GM12878 (cell line): Measurements from ENCODE around the gene GAD2. TPM values are rescaled to one million over a fixed set of nuclear protein-coding genes. Genes with fewer than 3 reads are reported as not detected.

Experiments
- ATAC-seq: fragments of 200-7000 bp; cut with Tn5 transposase; 3 replicates; pipeline ENCODE4 v1.9.1; 2020; ENCODE audit warnings: mild to moderate bottlenecking, moderate library complexity
- BruUV-seq: library from RNA; stranded (reverse); fragments of 400-500 nt; replicated peaks from 2 replicates; lab custom pipeline; 2021; lab: Mats Ljungman, UMichigan
- CTCF ChIA-PET: fragments of 300-600 bp; sonication (Branson Sonifier 250); formaldehyde crosslinking; extraction: SDS; loops from one replicate; lab custom pipeline; 2021; ENCODE audit warnings: inconsistent platforms; lab: Yijun Ruan, JAX
- POLR2A ChIA-PET: fragments of 350-600 bp; formaldehyde crosslinking; extraction: SDS; loops from one replicate; lab custom pipeline; 2021; ENCODE audit warnings: inconsistent platforms; lab: Charles Lee
- RAD21 ChIA-PET: fragments of 300-600 bp; sonication (Branson Sonifier 250); formaldehyde crosslinking; loops from one replicate; lab custom pipeline; 2023; ENCODE audit warnings: antibody characterized with exemption; ENCODE audit not compliant: unreplicated experiment; lab: Charles Lee
- SMC1A ChIA-PET: fragments of 300-600 bp; sonication (Branson Sonifier 250); formaldehyde crosslinking; loops from one replicate; lab custom pipeline; 2023; ENCODE audit not compliant: unreplicated experiment, uncharacterized antibody; lab: Charles Lee
- DNase-seq: peaks from one replicate; pipeline ENCODE4 v3.0.0-alpha.2; 2011; ENCODE audit warnings: low read depth, low spot score
- FAIRE-seq: peaks from 3 replicates; lab custom pipeline; 2011; peaks lifted over from hg19 to GRCh38; lab: Jason Lieb, UNC
- H2AFZ ChIP-seq: 2 replicates; pipeline ENCODE4 v1.6.0; 2011; ENCODE audit warnings: low read depth, low read length, control low read depth; ENCODE audit not compliant: control insufficient read depth
- H3K27ac ChIP-seq: 2 replicates; pipeline ENCODE4 v1.5.1; 2011; ENCODE audit warnings: control low read depth; ENCODE audit not compliant: control insufficient read depth, insufficient read depth
- H3K27me3 ChIP-seq, 2 experiments: replicated peaks in 1 of 2; 2 replicates each; pipeline versions ENCODE4 v1.6.0 to v1.6.1; 2011; ENCODE audit warnings: low read length in 1 of 2; ENCODE audit not compliant: control insufficient read depth in 2 of 2, insufficient read depth in 2 of 2
- H3K36me3 ChIP-seq, 2 experiments: 2 replicates each; pipeline ENCODE4 v1.5.1; 2011; ENCODE audit warnings: low read length in 1 of 2; ENCODE audit not compliant: control insufficient read depth in 2 of 2, insufficient read depth in 2 of 2
- H3K4me1 ChIP-seq: 2 replicates; pipeline ENCODE4 v1.6.1; 2011; ENCODE audit warnings: mild to moderate bottlenecking, low read length, moderate library complexity, mixed read lengths; ENCODE audit not compliant: control insufficient read depth, insufficient read depth
- H3K4me2 ChIP-seq: 2 replicates; pipeline ENCODE4 v1.6.0; 2011; ENCODE audit warnings: control low read depth; ENCODE audit not compliant: control insufficient read depth, insufficient read depth
- H3K4me3 ChIP-seq: fragments of 200-600 bp; sonication (generic); 2 replicates; pipeline ENCODE4 v1.5.1; 2016
- H3K79me2 ChIP-seq: 2 replicates; pipeline ENCODE4 v1.6.0; 2011; ENCODE audit warnings: low read length; ENCODE audit not compliant: control insufficient read depth, insufficient read depth
- H3K9ac ChIP-seq: 2 replicates; pipeline ENCODE4 v1.8.0; 2011; ENCODE audit warnings: low read length, control low read depth, mixed read lengths; ENCODE audit not compliant: control insufficient read depth, insufficient read depth
- H3K9me3 ChIP-seq: replicated peaks from 3 replicates; pipeline ENCODE4 v1.5.1; 2011; ENCODE audit warnings: mild to moderate bottlenecking, low read length; ENCODE audit not compliant: control insufficient read depth, insufficient read depth
- H4K20me1 ChIP-seq: 2 replicates; pipeline ENCODE4 v1.6.0; 2011; ENCODE audit not compliant: control insufficient read depth, insufficient read depth
- FOS ChIP-seq: IDR thresholded peaks from 3 replicates; pipeline ENCODE4 v1.6.1; 2011; ENCODE audit warnings: borderline replicate concordance; ENCODE audit not compliant: insufficient read length; ENCODE audit errors: extremely low read depth
- LARP7 ChIP-seq: fragments of 450-650 bp; IDR thresholded peaks from 2 replicates; pipeline ENCODE4 v1.6.1; 2017; ENCODE audit warnings: mild to moderate bottlenecking
- MTA2 ChIP-seq: fragments of 450-650 bp; IDR thresholded peaks from 2 replicates; pipeline ENCODE4 v1.6.1; 2016; ENCODE audit warnings: low read depth, mild to moderate bottlenecking, moderate library complexity
- NKRF ChIP-seq: fragments of 450-650 bp; conservative IDR thresholded peaks from 2 replicates; pipeline ENCODE4 v1.6.1; 2017; ENCODE audit warnings: mild to moderate bottlenecking, moderate library complexity
- NR2F1 ChIP-seq: fragments of 450-650 bp; conservative IDR thresholded peaks from 2 replicates; pipeline ENCODE4 v1.6.1; 2017; ENCODE audit warnings: mild to moderate bottlenecking
- POLR2A ChIP-seq: IDR thresholded peaks from 2 replicates; pipeline ENCODE4 v1.6.1; 2011; ENCODE audit warnings: low read depth, mild to moderate bottlenecking, low read length
- POLR2AphosphoS2 ChIP-seq: IDR thresholded peaks from 2 replicates; pipeline ENCODE4 v1.6.1; 2011; ENCODE audit warnings: low read depth, mild to moderate bottlenecking, low read length, improper control_type of control experiment, moderate library complexity
- RUNX3 ChIP-seq: IDR thresholded peaks from 2 replicates; pipeline ENCODE4 v1.6.1; 2012; ENCODE audit warnings: low read length, inconsistent platforms
- SMAD5 ChIP-seq: IDR thresholded peaks from 2 replicates; pipeline ENCODE4 v1.6.1; 2016; ENCODE audit warnings: antibody characterized with exemption, low read depth
- SREBF2 ChIP-seq: IDR thresholded peaks from 2 replicates; pipeline ENCODE4 v1.6.1; 2012; ENCODE audit warnings: mild to moderate bottlenecking, low read length
- STAT3 ChIP-seq: IDR thresholded peaks from 2 replicates; pipeline ENCODE4 v1.6.1; 2011; ENCODE audit warnings: low read depth, low read length, improper control_type of control experiment
- TBL1XR1 ChIP-seq: IDR thresholded peaks from 2 replicates; pipeline ENCODE4 v1.6.1; 2012; ENCODE audit warnings: low read depth, low read length, improper control_type of control experiment
- ZBED1 ChIP-seq: IDR thresholded peaks from 2 replicates; pipeline ENCODE4 v1.6.1; 2016; ENCODE audit warnings: borderline replicate concordance
- WGBS: methylation state at CpG from one replicate; pipeline ENCODE4 v1.1.6; 2016; ENCODE audit warnings: low lambda C conversion rate; ENCODE audit not compliant: insufficient replicate concordance, insufficient coverage; ENCODE audit errors: missing lambda C conversion rate; 5-methylcytosine and 5-hydroxymethylcytosine counted together
- in situ Hi-C: fragments of 300-500 bp; cut with MboI; formaldehyde crosslinking; loops from 9 replicates; pipeline ENCODE4 v1.14.3; 2018; ENCODE audit warnings: mixed read lengths
- intact Hi-C: fragments of 100-400 bp; cut with micrococcal nuclease; formaldehyde crosslinking; loops from one replicate; pipeline ENCODE4 v1.14.2; 2022; ENCODE audit not compliant: unreplicated experiment
- polyA plus RNA-seq, 11 experiments: library from polyadenylated mRNA; depleted of rRNA in 4 of 11; unstranded in 6 of 11; stranded (reverse) in 5 of 11; fragments of >200 nt; fragmentation: Nextera tagmentation in 4 of 11; fragmentation: Illumina TruSeq in 1 of 11; extraction: Ambion mirVana in 4 of 11; extraction: Trizol in 1 of 11; gene quantifications; 1 replicate in 1 of 11; 2 replicates in 10 of 11; pipeline versions ENCODE4 v1.2.1 to v1.2.3, GENCODE V29; 2011 to 2016; ENCODE audit warnings: inconsistent platforms in 2 of 11, missing spikeins in 2 of 11, low read depth in 1 of 11
- total RNA-seq, 4 experiments: library from RNA; depleted of rRNA in 3 of 4; stranded (reverse); fragments of >200 nt in 3 of 4; fragmentation: Illumina TruSeq in 1 of 4; extraction: Trizol in 1 of 4; gene quantifications; 2 replicates each; pipeline versions ENCODE4 v1.2.1 to v1.2.3, GENCODE V29; 2013 to 2021
- TF ChIP-seq, protein P1 (sequence below): fragments of 450-650 bp; IDR thresholded peaks from 2 replicates; pipeline ENCODE4 v1.6.1; 2017; ENCODE audit warnings: antibody characterized with exemption, mild to moderate bottlenecking, moderate library complexity
- TF ChIP-seq, protein P2 (sequence below): IDR thresholded peaks from 2 replicates; pipeline ENCODE4 v1.6.1; 2012; ENCODE audit warnings: low read depth, low read length, improper control_type of control experiment
- TF ChIP-seq, protein P3 (sequence below): fragments of 450-650 bp; IDR thresholded peaks from 2 replicates; pipeline ENCODE4 v1.6.1; 2016; ENCODE audit warnings: mild to moderate bottlenecking, moderate library complexity, borderline replicate concordance

Gene GAD2
- total and polyA plus RNA-seq, 10 of the 15 experiments (the other 5 are each of a cell fraction or from before 2014, with no cell fraction given), result not detected

DNA sequence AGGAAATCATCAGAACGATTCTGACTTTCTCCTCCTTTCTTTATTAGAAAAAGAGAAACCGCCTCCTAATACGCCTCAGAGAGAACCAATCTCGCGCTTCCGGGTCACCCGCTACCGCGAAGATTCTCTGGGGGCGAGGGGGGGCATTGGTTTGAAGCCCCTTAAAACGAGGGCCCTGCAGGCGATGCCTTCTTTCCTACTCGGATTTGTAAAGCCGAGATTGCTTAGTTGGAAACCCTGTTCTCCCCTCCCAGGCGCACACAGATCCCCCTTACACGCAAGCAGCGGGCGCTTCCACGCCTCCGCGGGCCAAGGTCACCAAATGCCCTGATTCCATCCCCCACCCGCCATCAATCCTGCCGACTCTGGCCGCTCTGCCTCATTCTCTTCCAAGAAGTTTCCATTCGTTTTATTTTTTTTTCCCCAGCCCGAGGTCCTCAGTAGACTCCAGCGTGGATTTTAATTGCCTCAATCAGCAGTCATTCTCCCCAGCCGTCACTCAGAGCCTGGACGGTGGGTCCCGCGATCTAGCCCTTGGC is 1.1 kb upstream of the GAD2 start:
- no peak overlapping the region for H3K4me3 ChIP-seq
- no peak for DNase-seq

More for the DNA sequence above, 1.1 kb upstream of the GAD2 start:
- no TSS peak for BruUV-seq
- RAD21 ChIA-PET, result no interaction called here
- no peak for ATAC-seq
- TF ChIP-seq, protein P1, sequence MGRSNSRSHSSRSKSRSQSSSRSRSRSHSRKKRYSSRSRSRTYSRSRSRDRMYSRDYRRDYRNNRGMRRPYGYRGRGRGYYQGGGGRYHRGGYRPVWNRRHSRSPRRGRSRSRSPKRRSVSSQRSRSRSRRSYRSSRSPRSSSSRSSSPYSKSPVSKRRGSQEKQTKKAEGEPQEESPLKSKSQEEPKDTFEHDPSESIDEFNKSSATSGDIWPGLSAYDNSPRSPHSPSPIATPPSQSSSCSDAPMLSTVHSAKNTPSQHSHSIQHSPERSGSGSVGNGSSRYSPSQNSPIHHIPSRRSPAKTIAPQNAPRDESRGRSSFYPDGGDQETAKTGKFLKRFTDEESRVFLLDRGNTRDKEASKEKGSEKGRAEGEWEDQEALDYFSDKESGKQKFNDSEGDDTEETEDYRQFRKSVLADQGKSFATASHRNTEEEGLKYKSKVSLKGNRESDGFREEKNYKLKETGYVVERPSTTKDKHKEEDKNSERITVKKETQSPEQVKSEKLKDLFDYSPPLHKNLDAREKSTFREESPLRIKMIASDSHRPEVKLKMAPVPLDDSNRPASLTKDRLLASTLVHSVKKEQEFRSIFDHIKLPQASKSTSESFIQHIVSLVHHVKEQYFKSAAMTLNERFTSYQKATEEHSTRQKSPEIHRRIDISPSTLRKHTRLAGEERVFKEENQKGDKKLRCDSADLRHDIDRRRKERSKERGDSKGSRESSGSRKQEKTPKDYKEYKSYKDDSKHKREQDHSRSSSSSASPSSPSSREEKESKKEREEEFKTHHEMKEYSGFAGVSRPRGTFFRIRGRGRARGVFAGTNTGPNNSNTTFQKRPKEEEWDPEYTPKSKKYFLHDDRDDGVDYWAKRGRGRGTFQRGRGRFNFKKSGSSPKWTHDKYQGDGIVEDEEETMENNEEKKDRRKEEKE, result no peak
- TF ChIP-seq, protein P2, sequence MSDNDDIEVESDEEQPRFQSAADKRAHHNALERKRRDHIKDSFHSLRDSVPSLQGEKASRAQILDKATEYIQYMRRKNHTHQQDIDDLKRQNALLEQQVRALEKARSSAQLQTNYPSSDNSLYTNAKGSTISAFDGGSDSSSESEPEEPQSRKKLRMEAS, result no peak
- TF ChIP-seq FOS (no peak), STAT3 (no peak), SREBF2 (no peak), MTA2 (no peak), TBL1XR1 (no peak), ZBED1 (no peak), POLR2AphosphoS2 (no peak), POLR2A (no peak), NR2F1 (no peak), NKRF (no peak), LARP7 (no peak), SMAD5 (no peak), RUNX3 (no peak)
- TF ChIP-seq, protein P3, sequence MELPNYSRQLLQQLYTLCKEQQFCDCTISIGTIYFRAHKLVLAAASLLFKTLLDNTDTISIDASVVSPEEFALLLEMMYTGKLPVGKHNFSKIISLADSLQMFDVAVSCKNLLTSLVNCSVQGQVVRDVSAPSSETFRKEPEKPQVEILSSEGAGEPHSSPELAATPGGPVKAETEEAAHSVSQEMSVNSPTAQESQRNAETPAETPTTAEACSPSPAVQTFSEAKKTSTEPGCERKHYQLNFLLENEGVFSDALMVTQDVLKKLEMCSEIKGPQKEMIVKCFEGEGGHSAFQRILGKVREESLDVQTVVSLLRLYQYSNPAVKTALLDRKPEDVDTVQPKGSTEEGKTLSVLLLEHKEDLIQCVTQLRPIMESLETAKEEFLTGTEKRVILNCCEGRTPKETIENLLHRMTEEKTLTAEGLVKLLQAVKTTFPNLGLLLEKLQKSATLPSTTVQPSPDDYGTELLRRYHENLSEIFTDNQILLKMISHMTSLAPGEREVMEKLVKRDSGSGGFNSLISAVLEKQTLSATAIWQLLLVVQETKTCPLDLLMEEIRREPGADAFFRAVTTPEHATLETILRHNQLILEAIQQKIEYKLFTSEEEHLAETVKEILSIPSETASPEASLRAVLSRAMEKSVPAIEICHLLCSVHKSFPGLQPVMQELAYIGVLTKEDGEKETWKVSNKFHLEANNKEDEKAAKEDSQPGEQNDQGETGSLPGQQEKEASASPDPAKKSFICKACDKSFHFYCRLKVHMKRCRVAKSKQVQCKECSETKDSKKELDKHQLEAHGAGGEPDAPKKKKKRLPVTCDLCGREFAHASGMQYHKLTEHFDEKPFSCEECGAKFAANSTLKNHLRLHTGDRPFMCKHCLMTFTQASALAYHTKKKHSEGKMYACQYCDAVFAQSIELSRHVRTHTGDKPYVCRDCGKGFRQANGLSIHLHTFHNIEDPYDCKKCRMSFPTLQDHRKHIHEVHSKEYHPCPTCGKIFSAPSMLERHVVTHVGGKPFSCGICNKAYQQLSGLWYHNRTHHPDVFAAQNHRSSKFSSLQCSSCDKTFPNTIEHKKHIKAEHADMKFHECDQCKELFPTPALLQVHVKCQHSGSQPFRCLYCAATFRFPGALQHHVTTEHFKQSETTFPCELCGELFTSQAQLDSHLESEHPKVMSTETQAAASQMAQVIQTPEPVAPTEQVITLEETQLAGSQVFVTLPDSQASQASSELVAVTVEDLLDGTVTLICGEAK, result no peak
- H4K20me1 ChIP-seq, result no peaks in the 10 kb centered on the region
- H3K27ac ChIP-seq, result no peak overlapping the region
- no peaks in the 10 kb centered on the region for H3K4me1 ChIP-seq
- POLR2A ChIA-PET, result no interaction called here
- H3K9me3 ChIP-seq, result no peaks in the 10 kb centered on the region
- 7% methylated on average over 29 of the region's 31 CpGs for WGBS
- no peak for FAIRE-seq
- no peak overlapping the region for H3K9ac ChIP-seq
- in situ Hi-C loops, result no loop called here
- H3K79me2 ChIP-seq, result no peaks in the 10 kb centered on the region
- peaks cover 13 to 33% of the 10 kb centered on the region in 2 experiments for H3K27me3 ChIP-seq
- CTCF ChIA-PET, result no interaction called here
- no peaks in the 10 kb centered on the region for H3K36me3 ChIP-seq
- H2AFZ ChIP-seq, result no peak overlapping the region
- intact Hi-C loops, result no loop called here
- SMC1A ChIA-PET, result no interaction called here
- no peak overlapping the region for H3K4me2 ChIP-seq
